ENCODE data around the gene SPRYD4. TPM values are rescaled to one million over a fixed set of nuclear protein-coding genes. Genes with fewer than 3 reads are reported as not detected.
"Not testable (repeated sequence)": the region's sequence is repeated elsewhere in the genome, so short reads cannot be mapped to it uniquely, and the experiment has no call there.

Gene SPRYD4
- total RNA-seq, 1 donor from 2014 or later, result 2.1 TPM

- DNase-seq (ENCODE audit: low read depth), result no peak
Observed at GRCh38 chr12:56476143-56476542, 7.8 kb downstream of the SPRYD4 start.

- DNase-seq (ENCODE audit: low read depth), result no peak
Observed at GRCh38 chr12:56476972-56477432, 8.6 kb downstream of the SPRYD4 start.

- no peak for DNase-seq (ENCODE audit: low read depth)
Observed at GRCh38 chr12:56477521-56478225, 9.3 kb downstream of the SPRYD4 start.

- no peak for DNase-seq (ENCODE audit: low read depth)
Observed at GRCh38 chr12:56479625-56480024, 11.2 kb downstream of the SPRYD4 start.

- DNase-seq (ENCODE audit: low read depth), result no peak
Observed at GRCh38 chr12:56484566-56484965, 16.2 kb downstream of the SPRYD4 start.

- DNase-seq (ENCODE audit: low read depth), result no peak
Observed at GRCh38 chr12:56486694-56487093, 18.3 kb downstream of the SPRYD4 start.

- DNase-seq (ENCODE audit: low read depth), result peak; percentile 3
Observed at GRCh38 chr12:56487448-56488040, 19.2 kb downstream of the SPRYD4 start.

- peak; percentile 61 for DNase-seq (ENCODE audit: low read depth)
Observed at GRCh38 chr12:56488041-56488955, 19.9 kb downstream of the SPRYD4 start, which contains the start of gene GLS2. GLS2 (minus strand) TSS chr12:56488161; CDS start chr12:56488118, 43 bp downstream.

- DNase-seq (ENCODE audit: low read depth), result no peak
Observed at GRCh38 chr12:56490360-56490759, 22.0 kb downstream of the SPRYD4 start.

GRCh38 chr12:56493409-56494105 is 25.2 kb downstream of the SPRYD4 start:
- not testable (repeated sequence) for DNase-seq (ENCODE audit: low read depth)

GRCh38 chr12:56494106-56494415 is 25.7 kb downstream of the SPRYD4 start:
- DNase-seq (ENCODE audit: low read depth), result not testable (repeated sequence)

- not testable (repeated sequence) for DNase-seq (ENCODE audit: low read depth)
Observed at GRCh38 chr12:56494481-56494880, 26.1 kb downstream of the SPRYD4 start.

GRCh38 chr12:56496704-56497103 is 28.3 kb downstream of the SPRYD4 start:
- peak; percentile 32 for DNase-seq (ENCODE audit: low read depth)

GRCh38 chr12:56498126-56498902 is 29.9 kb downstream of the SPRYD4 start:
- not testable (repeated sequence) for DNase-seq (ENCODE audit: low read depth)

- not testable (repeated sequence) for DNase-seq (ENCODE audit: low read depth)
Observed at GRCh38 chr12:56499452-56499851, 31.1 kb downstream of the SPRYD4 start.

GRCh38 chr12:56499879-56500278 is 31.5 kb downstream of the SPRYD4 start:
- DNase-seq (ENCODE audit: low read depth), result not testable (repeated sequence)

GRCh38 chr12:56510786-56511185 is 42.4 kb downstream of the SPRYD4 start:
- no peak for DNase-seq (ENCODE audit: low read depth)

- not testable (repeated sequence) for DNase-seq (ENCODE audit: low read depth)
Observed at GRCh38 chr12:56514014-56514318, 45.6 kb downstream of the SPRYD4 start.

- no peak for DNase-seq (ENCODE audit: low read depth)
Observed at GRCh38 chr12:56517854-56518253, 49.5 kb downstream of the SPRYD4 start.

- DNase-seq (ENCODE audit: low read depth), result no peak
Observed at GRCh38 chr12:56518570-56518969, 50.2 kb downstream of the SPRYD4 start.

- DNase-seq (ENCODE audit: low read depth), result no peak
Observed at GRCh38 chr12:56520048-56520447, 51.7 kb downstream of the SPRYD4 start.
